ENCODE data around the gene SSB.

DNA sequence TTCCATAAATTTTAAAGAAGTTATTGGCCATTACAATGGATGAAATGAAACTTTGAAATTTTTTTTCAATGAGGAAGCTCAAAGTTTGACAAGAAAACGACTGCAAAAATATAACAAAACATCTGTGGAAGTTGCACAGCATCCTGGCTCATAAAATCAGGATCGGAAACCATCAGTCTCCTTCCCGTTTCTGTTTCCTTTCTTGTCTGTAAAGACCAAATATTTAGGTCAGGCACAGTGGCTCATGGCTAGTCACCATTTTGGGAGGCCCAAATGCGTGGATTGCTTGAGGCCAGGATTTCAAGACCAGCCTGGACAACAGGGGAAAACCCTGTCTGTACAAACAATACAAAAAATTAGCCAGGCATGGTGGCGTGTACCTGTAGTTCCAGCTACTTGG is 27.6 kb upstream of the SSB start:
- TF ChIP-seq EZH2 (IDR thresholded peaks at IDR 0.05) (no peak), POLR2AphosphoS5 (IDR thresholded peaks at IDR 0.05; ENCODE audit: borderline replicate concordance, low read depth, low read length) (no peak)

Measured in SK-N-MC (cell line).